CD14-positive monocyte (primary cell): ENCODE results near the gene MACROH2A1. TPM values are rescaled to one million over a fixed set of nuclear protein-coding genes. Genes with fewer than 3 reads are reported as not detected.

ENCODE experiments used
- DNase-seq, 3 donors: peaks; one replicate each; pipeline ENCODE4 v3.0.0-alpha.2; 2011 to 2022
- H2AFZ ChIP-seq: 2 replicates; pipeline ENCODE4 v1.6.0; 2012; ENCODE audit warnings: mild to moderate bottlenecking, low read depth, low read length, inconsistent platforms; ENCODE audit not compliant: insufficient read depth, poor library complexity, severe bottlenecking
- H3K27ac ChIP-seq, 2 donors: 1 replicate in 1 of 2; 2 replicates in 1 of 2; pipeline ENCODE4 v1.5.1; 2012 to 2013; ENCODE audit warnings: low read length in 2 of 2, control low read depth in 1 of 2, inconsistent platforms in 1 of 2, low read depth in 1 of 2, mild to moderate bottlenecking in 1 of 2
- H3K27me3 ChIP-seq, 2 donors: one replicate each; pipeline versions ENCODE4 v1.6.0 to v1.6.1; 2011 to 2013; ENCODE audit warnings: low read length in 2 of 2; ENCODE audit not compliant: control insufficient read depth in 2 of 2, insufficient read depth in 2 of 2
- H3K36me3 ChIP-seq, 2 donors: replicated peaks in 1 of 2; 1 replicate in 1 of 2; 2 replicates in 1 of 2; pipeline versions ENCODE4 v1.5.1 to v1.6.1; 2012 to 2013; ENCODE audit warnings: low read length in 2 of 2, control low read depth in 1 of 2, inconsistent platforms in 1 of 2, mild to moderate bottlenecking in 1 of 2; ENCODE audit not compliant: insufficient read depth in 2 of 2, control insufficient read depth in 1 of 2
- H3K4me1 ChIP-seq, 2 donors: 1 replicate in 1 of 2; 2 replicates in 1 of 2; pipeline versions ENCODE4 v1.5.1 to v1.6.1; 2012 to 2013; ENCODE audit warnings: low read length in 2 of 2, control low read depth in 1 of 2, inconsistent platforms in 1 of 2, mild to moderate bottlenecking in 1 of 2, moderate library complexity in 1 of 2; ENCODE audit not compliant: insufficient read depth in 2 of 2, control insufficient read depth in 1 of 2
- H3K4me2 ChIP-seq: replicated peaks from 2 replicates; pipeline ENCODE3; 2012; ENCODE audit warnings: low read length, moderate library complexity, mild to moderate bottlenecking; ENCODE audit not compliant: poor library complexity, severe bottlenecking; ENCODE audit errors: extremely low read depth
- H3K4me3 ChIP-seq, 3 experiments: fragments of 200-600 bp in 1 of 3; sonication (generic) in 1 of 3; replicated peaks in 1 of 3; 1 replicate in 2 of 3; 2 replicates in 1 of 3; pipeline ENCODE4 v1.5.1; 2011 to 2013; ENCODE audit warnings: low read length in 3 of 3, mild to moderate bottlenecking in 3 of 3, control low read depth in 2 of 3, low read depth in 2 of 3, inconsistent platforms in 1 of 3, moderate library complexity in 1 of 3
- H3K79me2 ChIP-seq: 2 replicates; pipeline ENCODE4 v1.6.0; 2012; ENCODE audit warnings: mild to moderate bottlenecking, control low read depth, inconsistent platforms, low read length, moderate library complexity; ENCODE audit not compliant: insufficient read depth
- H3K9ac ChIP-seq: 2 replicates; pipeline ENCODE4 v1.6.0; 2017; ENCODE audit warnings: low read length, mild to moderate bottlenecking; ENCODE audit not compliant: insufficient read depth, poor library complexity, severe bottlenecking
- H3K9me3 ChIP-seq, 2 donors: replicated peaks in 1 of 2; 1 replicate in 1 of 2; 2 replicates in 1 of 2; pipeline versions ENCODE4 v1.5.1 to v1.6.1; 2012 to 2013; ENCODE audit warnings: low read length in 2 of 2, control low read depth in 1 of 2; ENCODE audit not compliant: control insufficient read depth in 1 of 2, insufficient read depth in 1 of 2
- H4K20me1 ChIP-seq: 2 replicates; pipeline ENCODE4 v1.6.0; 2012; ENCODE audit warnings: mild to moderate bottlenecking, low read length, control low read depth, moderate library complexity; ENCODE audit not compliant: insufficient read depth
- H3K27ac Mint-ChIP-seq, 7 donors: one replicate each; pipeline ENCODE4 v1.8.0; 2020; ENCODE audit warnings: mild to moderate bottlenecking in 7 of 7, mixed read lengths in 7 of 7, moderate library complexity in 6 of 7, inconsistent platforms in 2 of 7
- H3K27me3 Mint-ChIP-seq, 3 donors: one replicate each; pipeline ENCODE4 v1.8.0; 2021 to 2022; ENCODE audit warnings: low read depth in 3 of 3, mild to moderate bottlenecking in 3 of 3, mixed read lengths in 3 of 3, moderate library complexity in 3 of 3, inconsistent platforms in 1 of 3
- H3K36me3 Mint-ChIP-seq, 2 donors: one replicate each; pipeline ENCODE4 v1.8.0; 2020; ENCODE audit warnings: mixed read lengths in 2 of 2, inconsistent platforms in 1 of 2, mild to moderate bottlenecking in 1 of 2
- H3K4me1 Mint-ChIP-seq: one replicate; pipeline ENCODE4 v1.8.0; 2020; ENCODE audit warnings: mild to moderate bottlenecking, mixed read lengths
- H3K4me3 Mint-ChIP-seq, 2 donors: one replicate each; pipeline ENCODE4 v1.8.0; 2020; ENCODE audit warnings: mild to moderate bottlenecking in 2 of 2, mixed read lengths in 2 of 2, moderate library complexity in 1 of 2
- H3K9me3 Mint-ChIP-seq, 7 donors: one replicate each; pipeline ENCODE4 v1.8.0; 2020 to 2022; ENCODE audit warnings: mixed read lengths in 7 of 7, mild to moderate bottlenecking in 6 of 7, moderate library complexity in 6 of 7, inconsistent platforms in 2 of 7
- intact Hi-C, 2 donors: fragments of 100-400 bp; cut with micrococcal nuclease; formaldehyde crosslinking; loops; one replicate each; pipeline versions ENCODE4 v1.15.0 to v1.15.1; 2023
- polyA plus RNA-seq, 3 donors: library from polyadenylated mRNA; depleted of rRNA in 1 of 3; unstranded in 2 of 3; stranded (reverse) in 1 of 3; fragments of 300-500 nt in 2 of 3; fragments of >200 nt in 1 of 3; fragmentation: Illumina TruSeq in 2 of 3; gene quantifications; 1 replicate in 2 of 3; 2 replicates in 1 of 3; pipeline ENCODE4 v1.2.3, GENCODE V29; 2012 to 2021
- TF ChIP-seq, protein P1 (sequence below): fragments of 200-600 bp; IDR thresholded peaks from one replicate; pipeline ENCODE4 v1.8.0; 2022; ENCODE audit warnings: antibody characterized with exemption, mild to moderate bottlenecking

The MACROH2A1 gene
- polyA plus RNA-seq, 3 donors, result 352 to 443 (median 440) TPM

DNA sequence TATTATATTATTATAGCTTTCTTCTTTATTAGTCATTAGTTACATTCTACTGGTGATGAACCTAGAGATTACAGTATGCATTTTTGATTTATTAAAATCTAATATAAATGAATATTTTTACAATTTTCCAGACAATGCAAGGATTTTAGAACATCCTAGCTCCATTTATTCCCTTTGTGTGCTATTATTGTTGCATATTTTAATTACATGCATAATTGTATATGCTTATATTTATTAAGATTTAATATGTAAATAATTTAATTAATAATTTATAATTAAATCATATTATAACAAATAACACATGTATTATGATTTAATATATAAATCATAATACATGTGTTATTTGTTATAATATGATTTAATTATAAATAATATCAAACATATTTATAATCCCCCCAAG, 23.4 kb upstream of the MACROH2A1 start:
- no peak for DNase-seq
- no peaks in the 10 kb centered on the region for H3K27me3 ChIP-seq
- Mint-ChIP-seq H3K27ac (no peak overlapping the region), H3K27me3 (peaks cover 0 to 2% (median 0%) of the 10 kb centered on the region in 3 donors), H3K4me3 (no peak overlapping the region), H3K4me1 (peaks cover 47% of the 10 kb centered on the region), H3K9me3 (peaks cover 7 to 20% (median 10%) of the 10 kb centered on the region in 7 donors), H3K36me3 (peaks cover 4 to 6% of the 10 kb centered on the region in 2 donors)
- H3K36me3 ChIP-seq, result no peaks in the 10 kb centered on the region
- no peak overlapping the region for H3K9ac ChIP-seq
- H3K4me3 ChIP-seq, result no peak overlapping the region
- TF ChIP-seq, protein P1, sequence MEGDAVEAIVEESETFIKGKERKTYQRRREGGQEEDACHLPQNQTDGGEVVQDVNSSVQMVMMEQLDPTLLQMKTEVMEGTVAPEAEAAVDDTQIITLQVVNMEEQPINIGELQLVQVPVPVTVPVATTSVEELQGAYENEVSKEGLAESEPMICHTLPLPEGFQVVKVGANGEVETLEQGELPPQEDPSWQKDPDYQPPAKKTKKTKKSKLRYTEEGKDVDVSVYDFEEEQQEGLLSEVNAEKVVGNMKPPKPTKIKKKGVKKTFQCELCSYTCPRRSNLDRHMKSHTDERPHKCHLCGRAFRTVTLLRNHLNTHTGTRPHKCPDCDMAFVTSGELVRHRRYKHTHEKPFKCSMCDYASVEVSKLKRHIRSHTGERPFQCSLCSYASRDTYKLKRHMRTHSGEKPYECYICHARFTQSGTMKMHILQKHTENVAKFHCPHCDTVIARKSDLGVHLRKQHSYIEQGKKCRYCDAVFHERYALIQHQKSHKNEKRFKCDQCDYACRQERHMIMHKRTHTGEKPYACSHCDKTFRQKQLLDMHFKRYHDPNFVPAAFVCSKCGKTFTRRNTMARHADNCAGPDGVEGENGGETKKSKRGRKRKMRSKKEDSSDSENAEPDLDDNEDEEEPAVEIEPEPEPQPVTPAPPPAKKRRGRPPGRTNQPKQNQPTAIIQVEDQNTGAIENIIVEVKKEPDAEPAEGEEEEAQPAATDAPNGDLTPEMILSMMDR, result no peak
- no peak overlapping the region for H3K27ac ChIP-seq
- no peaks in the 10 kb centered on the region for H4K20me1 ChIP-seq
- intact Hi-C loops, result loop anchor here (5.0 to 10.0 kb wide), 2 partner anchors 35 to 48 kb away; no protein-coding TSS in a partner anchor
- peaks cover 3 to 13% of the 10 kb centered on the region in 2 donors for H3K9me3 ChIP-seq
- peaks cover 47 to 48% of the 10 kb centered on the region in 2 donors for H3K4me1 ChIP-seq
- H2AFZ ChIP-seq, result no peak overlapping the region
- H3K79me2 ChIP-seq, result peaks cover 8% of the 10 kb centered on the region
- no peak overlapping the region for H3K4me2 ChIP-seq

DNA sequence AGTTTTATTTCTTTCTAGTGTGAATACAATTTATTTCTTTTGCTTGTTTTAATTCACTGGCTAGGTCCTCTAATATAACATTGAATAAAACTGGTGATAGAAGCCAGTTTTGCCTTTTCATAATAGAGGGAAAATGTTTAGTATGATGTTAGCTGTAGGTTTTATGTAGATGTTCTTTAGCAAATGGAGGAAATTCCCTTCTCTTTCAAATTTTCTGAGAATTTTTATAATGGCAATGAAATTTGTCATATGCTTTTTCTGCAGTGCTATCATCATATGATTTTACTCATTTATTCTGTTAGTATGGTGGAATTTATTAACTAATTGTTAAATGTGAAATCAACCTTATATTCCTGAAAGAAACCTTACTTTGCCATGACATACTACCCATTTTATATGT, 18.1 kb upstream of the MACROH2A1 start:
- H3K9me3 ChIP-seq, result peaks cover 3 to 13% of the 10 kb centered on the region in 2 donors
- no peaks in the 10 kb centered on the region for H3K36me3 ChIP-seq
- peaks cover 1 to 6% of the 10 kb centered on the region in 2 donors for H3K36me3 Mint-ChIP-seq
- TF ChIP-seq, protein P1, result no peak
- H3K79me2 ChIP-seq, result no peaks in the 10 kb centered on the region
- H3K9me3 Mint-ChIP-seq, result peaks cover 7 to 20% (median 10%) of the 10 kb centered on the region in 7 donors
- no peaks in the 10 kb centered on the region for H4K20me1 ChIP-seq
- H3K4me1 ChIP-seq, result no peaks in the 10 kb centered on the region
- H3K9ac ChIP-seq, result no peak overlapping the region
- no peak overlapping the region for H3K4me3 ChIP-seq
- no peak overlapping the region for H3K27ac Mint-ChIP-seq
- no peaks in the 10 kb centered on the region for H3K27me3 ChIP-seq
- H3K27me3 Mint-ChIP-seq, result no peaks in the 10 kb centered on the region
- H3K27ac ChIP-seq, result no peak overlapping the region
- H3K4me1 Mint-ChIP-seq, result no peaks in the 10 kb centered on the region
- intact Hi-C loops, result no loop called here
- H3K4me3 Mint-ChIP-seq, result no peak overlapping the region
- DNase-seq, result no peak
- no peak overlapping the region for H3K4me2 ChIP-seq
- H2AFZ ChIP-seq, result no peak overlapping the region
